SK-N-MC (cell line): ENCODE data around the gene OR5C1.
"Not testable (repeated sequence)": the region's sequence is repeated elsewhere in the genome, so short reads cannot be mapped to it uniquely, and the experiment has no call there.

Experiments
- DNase-seq: peaks from one replicate; pipeline ENCODE4 v3.0.0-alpha.2; 2011; ENCODE audit warnings: low read depth, low spot score
- H3K27ac ChIP-seq: fragments of 200-600 bp; sonication (generic); 2 replicates; pipeline ENCODE4 v1.5.1; 2016; ENCODE audit warnings: mixed run types
- H3K36me3 ChIP-seq: fragments of 200-600 bp; sonication (generic); 2 replicates; pipeline ENCODE4 v1.6.1; 2017; ENCODE audit warnings: antibody characterized with exemption, low read length, mixed read lengths; ENCODE audit not compliant: insufficient read depth
- H3K4me3 ChIP-seq: fragments of 200-600 bp; sonication (generic); 2 replicates; pipeline ENCODE4 v1.5.1; 2016
- H3K9ac ChIP-seq: fragments of 200-600 bp; sonication (generic); 2 replicates; pipeline ENCODE4 v1.8.0; 2017; ENCODE audit warnings: mixed run types, mixed read lengths; ENCODE audit not compliant: insufficient read length
- H3K9me3 ChIP-seq: fragments of 200-600 bp; sonication (generic); 2 replicates; pipeline ENCODE4 v1.6.1; 2017; ENCODE audit warnings: low read depth, mild to moderate bottlenecking, antibody characterized with exemption, low read length, moderate library complexity, mixed read lengths
- EZH2 ChIP-seq: fragments of 200-600 bp; sonication (generic); IDR thresholded peaks from one replicate; pipeline ENCODE4 v1.6.1; 2017; ENCODE audit warnings: antibody characterized with exemption
- FOXP2 ChIP-seq: optimal IDR thresholded peaks from 2 replicates; pipeline ENCODE3; 2011; ENCODE audit warnings: mild to moderate bottlenecking, moderate library complexity; ENCODE audit not compliant: insufficient read depth; ENCODE audit errors: extremely low read length, control extremely low read depth
- POLR2AphosphoS5 ChIP-seq: IDR thresholded peaks from 2 replicates; pipeline ENCODE4 v1.6.1; 2012; ENCODE audit warnings: mild to moderate bottlenecking, low read depth, low read length, borderline replicate concordance

Gene OR5C1

DNA sequence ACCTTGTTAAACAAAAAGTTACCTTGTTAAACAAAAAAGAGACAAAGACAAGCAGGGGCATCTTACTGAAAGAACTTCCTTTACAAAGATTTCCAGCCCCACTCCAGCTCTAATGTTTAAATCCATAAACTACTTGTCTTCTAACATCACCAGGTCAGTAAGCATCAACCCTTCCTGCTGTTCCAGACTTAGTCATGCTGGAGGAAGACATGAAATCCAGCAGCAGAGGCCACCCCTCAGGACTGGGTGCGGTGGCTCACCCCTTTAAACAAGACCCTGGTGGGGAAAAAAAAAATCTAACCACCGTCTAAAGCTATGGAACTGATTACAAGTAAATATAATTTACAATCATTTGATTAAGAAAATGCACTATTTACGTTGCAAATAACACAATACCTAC, 30.6 kb downstream of the OR5C1 start:
- Histone ChIP-seq H3K27ac (no peak overlapping the region), H3K9ac (no peak overlapping the region), H3K9me3 (no peaks in the 10 kb centered on the region), H3K36me3 (peaks cover 33% of the 10 kb centered on the region), H3K4me3 (no peak overlapping the region)
- DNase-seq, result no peak
- TF ChIP-seq EZH2 (no peak), FOXP2 (no peak), POLR2AphosphoS5 (no peak)

DNA sequence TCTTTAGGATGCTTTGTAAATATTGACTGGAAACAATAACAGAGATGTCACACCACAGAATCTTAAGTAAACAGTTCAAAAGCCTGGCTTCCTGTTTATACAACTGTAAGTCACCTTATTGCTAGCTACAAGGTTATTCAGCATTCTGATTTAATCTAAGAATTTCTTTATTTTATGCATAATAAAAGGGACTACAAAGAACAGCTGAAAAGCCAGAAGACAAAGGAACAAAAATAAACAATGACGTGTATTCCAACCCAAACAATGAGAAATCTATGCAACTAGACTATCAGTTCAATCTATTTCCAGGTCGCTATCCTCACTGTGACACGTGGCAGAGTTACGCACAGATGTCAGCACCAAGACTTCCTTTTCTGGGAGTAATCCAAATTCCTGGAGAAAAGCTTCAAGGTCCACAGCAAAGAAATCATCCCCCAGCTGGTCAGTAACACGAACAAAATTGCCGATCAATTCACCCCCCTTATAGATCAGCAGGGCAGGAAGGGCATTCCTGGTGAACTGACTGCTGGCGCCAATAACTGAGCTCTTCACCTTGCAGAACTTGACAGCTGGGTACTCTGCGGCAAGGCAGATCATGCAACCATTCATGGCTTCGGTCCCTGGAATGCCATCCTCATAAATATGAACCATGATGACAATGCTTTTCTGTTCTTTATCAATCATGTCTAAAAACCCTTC, 31.2 kb downstream of the OR5C1 start:
- DNase-seq, result no peak
- TF ChIP-seq POLR2AphosphoS5 (no peak), FOXP2 (no peak), EZH2 (no peak)
- Histone ChIP-seq H3K9ac (no peak overlapping the region), H3K4me3 (no peak overlapping the region), H3K36me3 (peaks cover 38% of the 10 kb centered on the region), H3K27ac (no peak overlapping the region), H3K9me3 (no peaks in the 10 kb centered on the region)

DNA sequence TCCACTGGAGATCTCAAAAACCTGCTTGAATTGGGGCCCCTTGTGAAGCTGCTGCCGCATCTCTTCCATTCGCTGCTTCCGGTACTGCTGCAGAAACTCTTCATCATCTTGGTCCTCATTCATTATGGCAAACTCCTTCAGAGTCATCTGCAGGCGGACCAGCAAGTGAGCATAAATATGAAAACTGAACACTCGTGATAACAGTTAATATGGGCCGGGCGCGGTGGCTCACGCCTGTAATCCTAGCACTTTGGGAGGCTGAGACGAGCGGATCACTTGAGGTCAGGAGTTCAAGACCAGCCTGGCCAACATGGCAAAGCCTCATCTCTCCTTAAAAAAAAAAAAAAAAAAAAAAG, 31.7 kb downstream of the OR5C1 start:
- Histone ChIP-seq H3K36me3 (peaks cover 38% of the 10 kb centered on the region), H3K4me3 (no peak overlapping the region), H3K9me3 (no peaks in the 10 kb centered on the region), H3K27ac (no peak overlapping the region), H3K9ac (no peak overlapping the region)
- TF ChIP-seq POLR2AphosphoS5 (no peak), FOXP2 (no peak), EZH2 (no peak)
- DNase-seq, result no peak

DNA sequence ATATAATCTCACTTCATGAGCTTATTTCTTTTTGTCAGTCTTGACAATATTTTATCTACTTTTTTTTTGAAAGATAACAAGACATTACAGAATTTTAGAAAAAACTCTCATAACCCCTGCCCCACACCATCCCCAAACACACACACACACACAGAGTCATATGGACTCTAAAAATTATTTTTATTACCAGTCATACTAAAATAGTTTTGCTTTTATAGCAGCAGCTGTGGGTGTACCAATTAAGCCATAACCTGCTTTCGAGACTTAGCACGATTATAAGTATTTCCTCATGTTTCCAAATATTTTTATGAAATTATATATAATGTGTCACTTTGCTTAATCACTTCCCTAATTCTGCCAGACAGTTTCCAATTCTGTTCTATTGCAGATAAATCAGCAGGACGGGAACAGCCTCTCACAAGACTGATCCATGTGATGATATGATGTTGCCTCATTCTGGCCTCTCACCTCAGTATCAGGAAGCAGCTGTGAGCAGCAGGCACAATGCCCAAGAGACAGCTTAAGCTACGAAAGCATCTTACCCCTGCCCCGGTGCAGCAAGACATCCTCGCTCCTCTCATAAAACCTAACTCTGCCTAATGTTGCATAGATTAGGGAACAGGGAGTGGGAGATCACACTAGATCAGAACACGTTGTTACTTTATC, 32.7 kb downstream of the OR5C1 start:
- Histone ChIP-seq H3K9me3 (no peaks in the 10 kb centered on the region), H3K4me3 (no peak overlapping the region), H3K9ac (no peak overlapping the region), H3K27ac (no peak overlapping the region), H3K36me3 (peaks cover 46% of the 10 kb centered on the region)
- DNase-seq, result no peak
- TF ChIP-seq EZH2 (no peak), POLR2AphosphoS5 (no peak), FOXP2 (no peak)

DNA sequence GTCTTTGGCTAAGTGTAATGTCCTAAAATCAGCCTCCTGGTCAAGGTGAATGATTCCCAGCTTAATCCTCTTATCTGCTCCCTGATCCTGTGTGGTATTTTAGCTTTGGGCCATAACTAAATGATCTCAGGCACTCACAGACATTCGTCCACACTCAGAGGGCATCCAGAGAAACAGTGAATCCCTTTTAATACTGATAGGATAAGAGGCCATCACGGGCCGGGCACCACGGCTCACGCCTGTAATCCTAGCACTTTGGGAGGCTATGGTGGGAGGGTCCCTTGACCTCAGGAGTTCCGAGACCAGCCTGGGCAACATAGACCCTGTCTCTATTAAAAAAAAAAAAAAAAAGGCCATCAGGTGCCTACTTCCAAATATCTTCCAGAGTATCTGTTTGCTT, 33.3 kb downstream of the OR5C1 start:
- no peak for DNase-seq
- peaks cover 46% of the 10 kb centered on the region for H3K36me3 ChIP-seq
- TF ChIP-seq EZH2 (no peak), FOXP2 (no peak), POLR2AphosphoS5 (no peak)
- no peak overlapping the region for H3K27ac ChIP-seq
- H3K4me3 ChIP-seq, result no peak overlapping the region
- no peaks in the 10 kb centered on the region for H3K9me3 ChIP-seq
- H3K9ac ChIP-seq, result no peak overlapping the region

DNA sequence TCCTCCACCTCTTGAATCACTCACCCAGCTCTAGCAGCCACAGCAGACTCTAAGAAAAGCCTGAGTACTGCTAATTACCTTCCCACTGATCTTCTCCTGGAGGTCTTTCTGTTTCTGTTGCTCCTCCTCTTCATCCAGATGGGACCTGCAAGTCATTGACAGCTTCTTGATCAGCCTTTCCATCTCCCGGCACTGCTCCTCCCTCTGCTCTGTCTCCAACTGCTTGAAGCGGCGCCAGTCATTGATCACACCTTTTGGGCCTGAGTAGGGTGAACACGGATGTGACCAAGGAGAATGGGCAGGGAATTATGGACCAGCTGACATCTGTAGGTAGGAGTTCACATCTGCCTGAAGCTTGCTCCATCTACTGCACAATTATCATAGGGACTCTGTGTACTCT, 34.2 kb downstream of the OR5C1 start:
- Histone ChIP-seq H3K27ac (no peak overlapping the region), H3K36me3 (peaks cover 46% of the 10 kb centered on the region), H3K4me3 (no peak overlapping the region), H3K9ac (no peak overlapping the region), H3K9me3 (no peaks in the 10 kb centered on the region)
- TF ChIP-seq FOXP2, result no peak
- no peak for TF ChIP-seq EZH2
- DNase-seq, result no peak

DNA sequence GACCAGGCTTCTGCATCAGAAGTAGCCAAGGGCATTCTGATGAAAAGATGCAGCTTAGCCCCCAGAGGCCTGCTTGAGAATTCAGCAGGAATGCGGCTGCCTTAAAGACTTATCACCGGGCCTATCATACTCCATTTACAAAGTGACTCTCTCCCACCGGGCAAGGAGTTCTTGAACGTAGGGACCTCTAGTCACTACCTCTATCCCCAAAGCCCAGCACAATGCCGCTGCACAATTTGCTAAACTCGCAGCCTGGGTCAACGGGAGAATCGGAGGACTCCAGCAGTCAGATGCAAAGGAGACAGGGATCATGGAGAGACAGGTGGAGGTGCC, 39.0 kb downstream of the OR5C1 start:
- H3K9me3 ChIP-seq, result no peaks in the 10 kb centered on the region
- H3K36me3 ChIP-seq, result peaks cover 25% of the 10 kb centered on the region
- peak overlapping the region; percentile 82 for H3K9ac ChIP-seq
- TF ChIP-seq POLR2AphosphoS5, result no peak
- TF ChIP-seq EZH2, result no peak
- no peak for TF ChIP-seq FOXP2
- no peak for DNase-seq
- H3K4me3 ChIP-seq, result peak overlapping the region; percentile 98
- H3K27ac ChIP-seq, result no peak overlapping the region

DNA sequence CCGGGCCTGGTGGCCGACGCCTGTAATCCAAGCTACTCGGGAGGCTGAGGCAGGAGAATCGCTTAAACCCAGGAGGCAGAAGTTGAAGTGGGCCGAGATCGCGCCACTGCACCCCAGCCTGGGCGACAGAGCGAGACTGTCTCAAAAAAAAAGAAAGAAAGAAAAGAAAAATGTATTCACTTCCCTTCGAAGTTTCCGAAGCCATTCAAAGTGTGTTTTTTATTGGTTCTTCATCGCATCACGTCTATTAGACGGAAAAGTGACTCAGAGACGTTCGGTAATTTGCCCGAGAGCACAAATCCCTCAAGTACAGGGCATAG, 40.2 kb downstream of the OR5C1 start:
- DNase-seq, H3K27ac ChIP-seq: not testable (repeated sequence)

DNA sequence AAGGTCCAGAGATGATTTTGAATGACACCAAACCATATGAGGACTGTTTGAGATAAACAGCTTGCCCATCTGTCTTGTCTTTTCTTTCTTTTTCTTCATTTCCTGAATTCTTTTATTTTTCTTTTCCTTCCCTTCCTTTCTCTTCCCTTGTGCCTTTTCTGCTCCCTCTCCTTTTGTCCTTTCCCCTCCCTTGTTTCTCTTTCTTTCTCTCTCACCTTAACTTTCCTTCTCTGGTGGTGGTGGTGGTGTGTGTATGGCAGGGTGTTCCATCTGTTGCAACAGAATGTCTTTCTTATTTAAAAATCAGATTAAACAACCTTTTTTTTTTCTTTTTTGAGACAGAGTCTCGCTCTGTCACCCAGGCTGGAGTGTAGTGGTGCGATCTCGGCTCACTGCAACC, 43.5 kb downstream of the OR5C1 start:
- Histone ChIP-seq H3K9me3 (no peaks in the 10 kb centered on the region), H3K27ac (no peak overlapping the region), H3K9ac (no peak overlapping the region), H3K36me3 (no peaks in the 10 kb centered on the region), H3K4me3 (no peak overlapping the region)
- DNase-seq, result no peak
- no peak for TF ChIP-seq EZH2

More for the DNA sequence above, 40.2 kb downstream of the OR5C1 start:
- Histone ChIP-seq H3K9ac (peak overlapping the region; percentile 82), H3K4me3 (peak overlapping the region; percentile 98), H3K36me3 (peaks cover 18% of the 10 kb centered on the region)
- H3K9me3 ChIP-seq, result not testable (repeated sequence)
